Measurements from ENCODE around the gene LAMA2. TPM values are rescaled to one million over a fixed set of nuclear protein-coding genes. Genes with fewer than 3 reads are reported as not detected.
A peak's percentile ranks its signal among the peaks of the same experiment; 100 is the strongest.

LAMA2 gene
- total RNA-seq, 1 donor from 2014 or later: 0.20 TPM

- no peak for DNase-seq (ENCODE audit: low read depth in 2 of 2)
Measured at GRCh38 chr6:129210684-129211083, 327.7 kb downstream of the LAMA2 start.

GRCh38 chr6:129211626-129212025 lies 328.7 kb downstream of the LAMA2 start:
- no peak for DNase-seq (ENCODE audit: low read depth in 2 of 2)

GRCh38 chr6:129212081-129212480 lies 329.1 kb downstream of the LAMA2 start:
- no peak for DNase-seq (ENCODE audit: low read depth in 2 of 2)

- no peak for DNase-seq (ENCODE audit: low read depth in 2 of 2)
Measured at GRCh38 chr6:129215246-129215645, 332.3 kb downstream of the LAMA2 start.

- DNase-seq (ENCODE audit: low read depth in 2 of 2): no peak
Measured at GRCh38 chr6:129215916-129216520, 333.1 kb downstream of the LAMA2 start.

- no peak for DNase-seq (ENCODE audit: low read depth in 2 of 2)
Measured at GRCh38 chr6:129217701-129218100, 334.8 kb downstream of the LAMA2 start.

GRCh38 chr6:129233458-129234134 lies 350.7 kb downstream of the LAMA2 start:
- DNase-seq (ENCODE audit: low read depth in 2 of 2): no peak

GRCh38 chr6:129235167-129236000 lies 352.4 kb downstream of the LAMA2 start:
- no peak for DNase-seq (ENCODE audit: low read depth in 2 of 2)

- DNase-seq (ENCODE audit: low read depth in 2 of 2): no peak
Measured at GRCh38 chr6:129236001-129236517, 353.1 kb downstream of the LAMA2 start.

GRCh38 chr6:129238991-129239390 lies 356.1 kb downstream of the LAMA2 start:
- DNase-seq (ENCODE audit: low read depth in 2 of 2): no peak

GRCh38 chr6:129239825-129240491 lies 357.0 kb downstream of the LAMA2 start:
- DNase-seq (ENCODE audit: low read depth in 2 of 2): no peak

- no peak for DNase-seq (ENCODE audit: low read depth in 2 of 2)
Measured at GRCh38 chr6:129240492-129240853, 357.5 kb downstream of the LAMA2 start.

- DNase-seq (ENCODE audit: low read depth in 2 of 2): no peak
Measured at GRCh38 chr6:129242546-129242945, 359.6 kb downstream of the LAMA2 start.

GRCh38 chr6:129243377-129243776 lies 360.4 kb downstream of the LAMA2 start:
- DNase-seq (ENCODE audit: low read depth in 2 of 2): no peak

- DNase-seq (ENCODE audit: low read depth in 2 of 2): no peak
Measured at GRCh38 chr6:129248946-129249345, 366.0 kb downstream of the LAMA2 start.

- peak; percentile 66 to 74 for DNase-seq (ENCODE audit: low read depth in 2 of 2)
Measured at GRCh38 chr6:129251669-129252376, 368.9 kb downstream of the LAMA2 start.

- no peak for DNase-seq (ENCODE audit: low read depth in 2 of 2)
Measured at GRCh38 chr6:129252377-129253071, 369.6 kb downstream of the LAMA2 start.

- no peak for DNase-seq (ENCODE audit: low read depth in 2 of 2)
Measured at GRCh38 chr6:129253242-129253641, 370.3 kb downstream of the LAMA2 start.

GRCh38 chr6:129253727-129254126 lies 370.8 kb downstream of the LAMA2 start:
- DNase-seq (ENCODE audit: low read depth in 2 of 2): no peak

GRCh38 chr6:129257196-129257595 lies 374.3 kb downstream of the LAMA2 start:
- no peak for DNase-seq (ENCODE audit: low read depth in 2 of 2)

GRCh38 chr6:129262661-129263060 lies 379.7 kb downstream of the LAMA2 start:
- DNase-seq (ENCODE audit: low read depth in 2 of 2): no peak

Data from lung microvascular endothelial cell (primary cell).